HepG2 (cell line): ENCODE measurements around the gene CNMD. TPM values are rescaled to one million over a fixed set of nuclear protein-coding genes. Genes with fewer than 3 reads are reported as not detected.

Experiments
- ATAC-seq: fragments of 200-7000 bp; cut with Tn5 transposase; 3 replicates; pipeline ENCODE4 v1.9.1; 2020; ENCODE audit warnings: mild to moderate bottlenecking, moderate library complexity
- BruUV-seq: library from RNA; stranded (reverse); fragments of 400-500 nt; replicated peaks from 2 replicates; lab custom pipeline; 2021; lab: Mats Ljungman, UMichigan
- CTCF ChIA-PET: fragments of 300-600 bp; formaldehyde crosslinking; extraction: SDS; loops from one replicate; lab custom pipeline; 2021; ENCODE audit warnings: low total read pairs, inconsistent platforms, low intra/inter-chr PET ratio; lab: Yijun Ruan, JAX
- POLR2A ChIA-PET: fragments of 350-600 bp; sonication (Branson Sonifier 250); formaldehyde crosslinking; loops from one replicate; lab custom pipeline; 2020; ENCODE audit warnings: antibody characterized with exemption, inconsistent platforms; lab: Yijun Ruan, JAX
- DNase-seq: peaks from one replicate; pipeline ENCODE4 v3.0.0-alpha.2; 2015; ENCODE audit warnings: low spot score
- FAIRE-seq: peaks from 3 replicates; lab custom pipeline; 2011; peaks lifted over from hg19 to GRCh38; lab: Jason Lieb, UNC
- H2AFZ ChIP-seq: one replicate; pipeline ENCODE4 v1.6.1; 2011; ENCODE audit warnings: low read length, inconsistent platforms
- H3K27ac ChIP-seq: fragments of 300-600 bp; 3 replicates; pipeline ENCODE4 v1.8.0; 2011; ENCODE audit warnings: mixed run types, mild to moderate bottlenecking, mixed read lengths, low read length, inconsistent platforms; ENCODE audit not compliant: insufficient read depth; ENCODE audit errors: extremely low read length
- H3K27me3 ChIP-seq, 2 experiments: fragments of 200-600 bp in 1 of 2; 2 replicates in 1 of 2; 3 replicates in 1 of 2; pipeline versions ENCODE4 v1.6.0 to v1.8.0; 2011; ENCODE audit warnings: low read length in 2 of 2, mild to moderate bottlenecking in 2 of 2, moderate library complexity in 2 of 2, inconsistent platforms in 1 of 2; ENCODE audit not compliant: insufficient read depth in 2 of 2, control insufficient read depth in 1 of 2
- H3K36me3 ChIP-seq, 2 experiments: fragments of 200-600 bp in 1 of 2; replicated peaks in 1 of 2; 2 replicates in 1 of 2; 3 replicates in 1 of 2; pipeline versions ENCODE4 v1.5.1 to v1.8.0; 2011; ENCODE audit warnings: low read length in 2 of 2, inconsistent platforms in 1 of 2; ENCODE audit not compliant: insufficient read depth in 2 of 2, control insufficient read depth in 1 of 2
- H3K4me1 ChIP-seq: 2 replicates; pipeline ENCODE4 v1.5.1; 2012; ENCODE audit warnings: low read length, inconsistent platforms; ENCODE audit not compliant: insufficient read depth
- H3K4me2 ChIP-seq: 2 replicates; pipeline ENCODE4 v1.6.0; 2011; ENCODE audit warnings: low read depth, low read length, inconsistent platforms
- H3K4me3 ChIP-seq, 3 experiments: fragments of 200-600 bp in 1 of 3; sonication (generic), shearing (Covaris generic) in 1 of 3; replicated peaks in 1 of 3; 2 replicates each; pipeline ENCODE4 v1.5.1; 2011 to 2016; ENCODE audit warnings: low read length in 3 of 3, inconsistent platforms in 2 of 3, low read depth in 2 of 3, mild to moderate bottlenecking in 2 of 3, control low read depth in 1 of 3, mixed read lengths in 1 of 3; ENCODE audit not compliant: insufficient read depth in 1 of 3
- H3K79me2 ChIP-seq: one replicate; pipeline ENCODE4 v1.6.1; 2011; ENCODE audit warnings: low read length, inconsistent platforms; ENCODE audit not compliant: insufficient read depth
- H3K9ac ChIP-seq: 2 replicates; pipeline ENCODE4 v1.6.0; 2011; ENCODE audit warnings: mild to moderate bottlenecking, low read depth, low read length, inconsistent platforms; ENCODE audit not compliant: insufficient read depth
- H3K9me3 ChIP-seq: 2 replicates; pipeline ENCODE4 v1.5.1; 2012; ENCODE audit warnings: mild to moderate bottlenecking, low read length
- H4K20me1 ChIP-seq: 2 replicates; pipeline ENCODE4 v1.6.0; 2011; ENCODE audit warnings: inconsistent platforms, mild to moderate bottlenecking, low read length, moderate library complexity; ENCODE audit not compliant: insufficient read depth
- CSRNP1 ChIP-seq: sonication (generic); formaldehyde crosslinking; IDR thresholded peaks from 2 replicates; pipeline ENCODE4 v1.8.1; 2023; ENCODE audit warnings: mild to moderate bottlenecking, missing genetic modification reagents
- HOXD1 ChIP-seq: sonication (generic); formaldehyde crosslinking; IDR thresholded peaks from 2 replicates; pipeline ENCODE4 v1.5.0; 2020; ENCODE audit warnings: missing genetic modification reagents
- KDM1A ChIP-seq: IDR thresholded peaks from 2 replicates; pipeline ENCODE4 v1.6.1; 2016; ENCODE audit warnings: missing compliant biosample characterization
- REL ChIP-seq: sonication (generic); formaldehyde crosslinking; conservative IDR thresholded peaks from 2 replicates; pipeline ENCODE4 v1.8.0; 2022; ENCODE audit warnings: mild to moderate bottlenecking, missing genetic modification reagents, moderate library complexity
- SIN3B ChIP-seq: fragments of 150-350 bp; IDR thresholded peaks from 2 replicates; pipeline ENCODE4 v1.6.1; 2014; ENCODE audit warnings: low read length
- SMARCC2 ChIP-seq: fragments of 450-650 bp; IDR thresholded peaks from 2 replicates; pipeline ENCODE4 v1.6.1; 2017; ENCODE audit warnings: antibody characterized with exemption, mild to moderate bottlenecking
- SMARCE1 ChIP-seq: fragments of 450-650 bp; IDR thresholded peaks from 2 replicates; pipeline ENCODE4 v1.6.1; 2017; ENCODE audit warnings: borderline replicate concordance
- ZBTB20 ChIP-seq: sonication (generic); formaldehyde crosslinking; IDR thresholded peaks from 2 replicates; pipeline ENCODE4 v1.8.1; 2023; ENCODE audit warnings: missing genetic modification reagents, low read depth, mild to moderate bottlenecking, borderline replicate concordance
- ZBTB34 ChIP-seq: sonication (generic); formaldehyde crosslinking; IDR thresholded peaks from 2 replicates; pipeline ENCODE4 v1.8.0; 2022; ENCODE audit warnings: mild to moderate bottlenecking, missing genetic modification reagents
- ZBTB7A ChIP-seq: sonication (generic); formaldehyde crosslinking; IDR thresholded peaks from 2 replicates; pipeline ENCODE4 v1.8.0; 2022; ENCODE audit warnings: mild to moderate bottlenecking, missing genetic modification reagents
- ZMYM4 ChIP-seq: sonication (generic); formaldehyde crosslinking; IDR thresholded peaks from 2 replicates; pipeline ENCODE4 v1.8.1; 2023; ENCODE audit warnings: mild to moderate bottlenecking, missing genetic modification reagents
- ZNF207 ChIP-seq: fragments of 450-650 bp; IDR thresholded peaks from 2 replicates; pipeline ENCODE4 v1.6.1; 2016; ENCODE audit warnings: antibody characterized with exemption, borderline replicate concordance
- ZNF292 ChIP-seq: sonication (generic); formaldehyde crosslinking; IDR thresholded peaks from 2 replicates; pipeline ENCODE4 v1.8.1; 2022; ENCODE audit warnings: mild to moderate bottlenecking, low read depth, missing genetic modification reagents, borderline replicate concordance
- ZNF780A ChIP-seq: sonication (generic); formaldehyde crosslinking; IDR thresholded peaks from 2 replicates; pipeline ENCODE4 v1.8.0; 2022; ENCODE audit warnings: mild to moderate bottlenecking, missing genetic modification reagents, moderate library complexity
- WGBS: methylation state at CpG from one replicate; pipeline ENCODE4 v1.1.6; 2017; ENCODE audit warnings: low lambda C conversion rate; 5-methylcytosine and 5-hydroxymethylcytosine counted together
- in situ Hi-C: cut with HindIII; loops from 2 replicates; pipeline ENCODE4 v1.10.0; 2017; ENCODE audit warnings: low pct_unique_long_range_greater_than_20kb; ENCODE audit not compliant: extremely low pct_ligation_motif_present
- intact Hi-C: fragments of 100-400 bp; cut with micrococcal nuclease; formaldehyde crosslinking; loops from one replicate; pipeline ENCODE4 v1.10.0; 2022; ENCODE audit not compliant: unreplicated experiment
- polyA plus RNA-seq, 8 experiments: library from polyadenylated mRNA; depleted of rRNA in 3 of 8; stranded (reverse) in 7 of 8; unstranded in 1 of 8; fragments of >200 nt; fragmentation: Illumina TruSeq in 4 of 8; extraction: Trizol in 4 of 8; gene quantifications; 2 replicates each; pipeline versions ENCODE4 v1.2.1 to v1.2.3, GENCODE V29; 2011 to 2016; ENCODE audit warnings: low read depth in 4 of 8, missing spikeins in 1 of 8, mixed read lengths in 1 of 8; ENCODE audit not compliant: insufficient read depth in 1 of 8
- total RNA-seq, 5 experiments: library from RNA; depleted of rRNA; stranded (reverse); fragments of >200 nt; fragmentation: Illumina TruSeq; extraction: Trizol; gene quantifications; 2 replicates each; pipeline ENCODE4 v1.2.3, GENCODE V29; 2016; ENCODE audit warnings: low read depth in 1 of 5
- TF ChIP-seq, protein P1 (sequence below): IDR thresholded peaks from 2 replicates; pipeline ENCODE4 v1.6.1; 2012; ENCODE audit warnings: inconsistent platforms

The CNMD gene
- total and polyA plus RNA-seq, 2 of the 13 experiments (the other 11 are each of a cell fraction or from before 2014, with no cell fraction given) = not detected

GRCh38 chr13:52749419-52749818 is 9.8 kb upstream of the CNMD start:
- H2AFZ ChIP-seq = no peak overlapping the region
- in situ Hi-C loops = no loop called here
- ATAC-seq (no peak), DNase-seq (no peak), FAIRE-seq (no peak)
- H3K36me3 ChIP-seq = no peaks in the 10 kb centered on the region
- TF ChIP-seq REL (CRISPR knock-in tag) (no peak), SIN3B (no peak), ZNF207 (no peak), ZBTB34 (CRISPR knock-in tag) (no peak), ZNF292 (CRISPR knock-in tag) (no peak), ZMYM4 (CRISPR knock-in tag) (no peak), ZBTB7A (CRISPR knock-in tag) (no peak), KDM1A (CRISPR knock-in tag) (no peak), ZBTB20 (no peak), SMARCC2 (no peak), CSRNP1 (CRISPR knock-in tag) (no peak), HOXD1 (CRISPR knock-in tag) (no peak), SMARCE1 (no peak), ZNF780A (no peak)
- TF ChIP-seq, protein P1, sequence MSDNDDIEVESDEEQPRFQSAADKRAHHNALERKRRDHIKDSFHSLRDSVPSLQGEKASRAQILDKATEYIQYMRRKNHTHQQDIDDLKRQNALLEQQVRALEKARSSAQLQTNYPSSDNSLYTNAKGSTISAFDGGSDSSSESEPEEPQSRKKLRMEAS = no peak
- H3K27me3 ChIP-seq = no peaks in the 10 kb centered on the region; a peak in 3 of 5 replicates
- H3K27ac ChIP-seq = no peak overlapping the region
- H3K9me3 ChIP-seq = no peaks in the 10 kb centered on the region
- no peak overlapping the region for H3K9ac ChIP-seq
- BruUV-seq = no TSS peak
- whole genome bisulfite sequencing = 26% methylated on average over 5 of the region's 5 CpGs
- ChIA-PET CTCF (no interaction called here), POLR2A (no interaction called here)
- no peaks in the 10 kb centered on the region for H3K4me1 ChIP-seq
- no peak overlapping the region for H3K4me2 ChIP-seq
- H4K20me1 ChIP-seq = no peaks in the 10 kb centered on the region
- no peaks in the 10 kb centered on the region for H3K79me2 ChIP-seq
- no peak overlapping the region for H3K4me3 ChIP-seq
- intact Hi-C loops = no loop called here
